OCI-LY7 (cell line): ENCODE measurements around the gene DNAH6. TPM values are rescaled to one million over a fixed set of nuclear protein-coding genes. Genes with fewer than 3 reads are reported as not detected.

Experiments used
- BruUV-seq: library from RNA; stranded (reverse); fragments of 400-500 nt; replicated peaks from 2 replicates; lab custom pipeline; 2021; lab: Mats Ljungman, UMichigan
- CTCF ChIA-PET: fragments of 300-600 bp; sonication (Branson Sonifier 250); formaldehyde crosslinking; loops from one replicate; lab custom pipeline; 2022; ENCODE audit warnings: antibody characterized with exemption; ENCODE audit not compliant: unreplicated experiment; lab: Charles Lee
- POLR2A ChIA-PET: fragments of 300-600 bp; sonication (Branson Sonifier 250); formaldehyde crosslinking; loops from one replicate; lab custom pipeline; 2022; ENCODE audit warnings: antibody characterized with exemption; lab: Charles Lee
- DNase-seq: peaks from one replicate; pipeline ENCODE4 v3.0.0-alpha.2; 2015; ENCODE audit warnings: low spot score
- H2AFZ ChIP-seq: fragments of 200-600 bp; sonication (generic), shearing (Covaris generic); 2 replicates; pipeline ENCODE4 v1.6.1; 2014; ENCODE audit warnings: mild to moderate bottlenecking, antibody characterized with exemption, low read length, moderate library complexity
- H3K27ac ChIP-seq: fragments of 200-600 bp; sonication (generic); 2 replicates; pipeline ENCODE4 v1.5.1; 2014; ENCODE audit warnings: mixed run types, low read depth, mild to moderate bottlenecking, moderate library complexity, low read length, inconsistent platforms; ENCODE audit not compliant: poor library complexity, severe bottlenecking
- H3K36me3 ChIP-seq: fragments of 200-600 bp; sonication (generic); 2 replicates; pipeline ENCODE4 v1.6.1; 2014; ENCODE audit warnings: mild to moderate bottlenecking, antibody characterized with exemption, low read length, moderate library complexity, mixed read lengths; ENCODE audit not compliant: insufficient read depth
- H3K4me1 ChIP-seq: fragments of 200-600 bp; sonication (generic); 2 replicates; pipeline ENCODE4 v1.5.1; 2014; ENCODE audit warnings: mild to moderate bottlenecking, low read length; ENCODE audit not compliant: insufficient read depth, poor library complexity, severe bottlenecking
- H3K4me2 ChIP-seq: fragments of 200-600 bp; sonication (generic); 2 replicates; pipeline ENCODE4 v1.6.1; 2014; ENCODE audit warnings: mild to moderate bottlenecking, low read length
- H3K4me3 ChIP-seq: fragments of 200-600 bp; sonication (generic); 2 replicates; pipeline ENCODE4 v1.5.1; 2014; ENCODE audit warnings: mild to moderate bottlenecking, low read depth, low read length; ENCODE audit not compliant: poor library complexity, severe bottlenecking
- H3K79me2 ChIP-seq: fragments of 200-600 bp; sonication (generic); 2 replicates; pipeline ENCODE4 v1.6.1; 2016; ENCODE audit warnings: low read depth, mild to moderate bottlenecking, low read length, moderate library complexity, mixed read lengths; ENCODE audit not compliant: insufficient read depth
- H3K9me2 ChIP-seq: fragments of 200-600 bp; sonication (generic); 2 replicates; pipeline ENCODE4 v1.6.1; 2016; ENCODE audit warnings: mild to moderate bottlenecking, low read length, mixed read lengths; ENCODE audit not compliant: insufficient read depth
- H3K9me3 ChIP-seq: fragments of 200-600 bp; sonication (generic); 2 replicates; pipeline ENCODE4 v1.6.1; 2014; ENCODE audit warnings: mild to moderate bottlenecking, mixed run types, low read length, mixed read lengths
- H4K20me1 ChIP-seq: fragments of 200-600 bp; sonication (generic); 2 replicates; pipeline ENCODE4 v1.6.1; 2014; ENCODE audit warnings: mild to moderate bottlenecking, antibody characterized with exemption, low read length, moderate library complexity, mixed read lengths; ENCODE audit not compliant: insufficient read depth
- CTCF ChIP-seq: fragments of 200-600 bp; sonication (generic); conservative IDR thresholded peaks from 2 replicates; pipeline ENCODE4 v1.5.1; 2014; ENCODE audit warnings: mild to moderate bottlenecking, antibody characterized with exemption, low read length, moderate library complexity, mixed read lengths
- EZH2phosphoT487 ChIP-seq: fragments of 200-600 bp; sonication (generic); IDR thresholded peaks from 2 replicates; pipeline ENCODE4 v1.6.1; 2018; ENCODE audit warnings: low read depth, borderline replicate concordance, mild to moderate bottlenecking, mixed run types, antibody characterized with exemption, low read length, moderate library complexity, mixed read lengths
- intact Hi-C: fragments of 100-400 bp; cut with micrococcal nuclease; formaldehyde crosslinking; loops from one replicate; pipeline ENCODE4 v1.10.0; 2022; ENCODE audit not compliant: unreplicated experiment
- total RNA-seq, 2 experiments: library from RNA; depleted of rRNA in 1 of 2; stranded (reverse); fragments of >200 nt in 1 of 2; shearing (Covaris generic) in 1 of 2; gene quantifications; 2 replicates each; pipeline ENCODE4 v1.2.3, GENCODE V29; 2014 to 2022

Gene DNAH6
- total RNA-seq, 2 experiments from 2014 or later: 0.63 to 1.6 TPM

- Histone ChIP-seq H3K79me2 (no peaks in the 10 kb centered on the region), H3K4me2 (no peak overlapping the region), H3K27ac (no peak overlapping the region), H3K4me3 (no peak overlapping the region), H2AFZ (no peak overlapping the region), H3K9me3 (no peaks in the 10 kb centered on the region), H3K9me2 (no peaks in the 10 kb centered on the region), H3K4me1 (peaks cover 13% of the 10 kb centered on the region), H4K20me1 (no peaks in the 10 kb centered on the region), H3K36me3 (no peaks in the 10 kb centered on the region)
- BruUV-seq: no TSS peak
- intact Hi-C loops: no loop called here
- DNase-seq: no peak
- CTCF ChIA-PET: no interaction called here
- no peak for TF ChIP-seq CTCF
- TF ChIP-seq EZH2phosphoT487: no peak
- POLR2A ChIA-PET: interaction anchor here (0.7 kb wide), 1 partner anchor 39 kb away, joined by 3 read pairs; no protein-coding TSS in a partner anchor
These were observed 269.7 kb downstream of the DNAH6 start for GRCh38 chr2:84785950-84786349.

DNA sequence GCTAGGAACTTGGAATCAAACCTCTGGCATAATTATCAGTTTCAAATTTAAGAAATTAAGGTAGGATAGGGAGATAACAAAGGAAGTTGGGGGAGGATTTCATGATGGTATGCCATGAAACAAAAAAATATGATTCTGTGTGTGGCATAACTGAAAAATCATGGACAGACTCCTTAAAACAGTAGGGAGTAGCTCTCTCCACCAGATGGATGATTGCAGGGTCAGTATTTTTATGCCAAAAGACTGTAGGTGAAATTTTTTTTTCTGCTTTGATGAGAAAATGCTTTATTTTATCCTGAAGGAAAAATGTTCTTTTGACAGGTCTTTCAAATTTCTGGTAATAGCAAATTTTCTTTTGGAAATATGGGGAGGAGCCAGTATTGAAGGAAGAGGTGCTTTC lies 270.3 kb downstream of the DNAH6 start:
- POLR2A ChIA-PET: no interaction called here
- intact Hi-C loops: no loop called here

More for the DNA sequence above, 270.3 kb downstream of the DNAH6 start:
- H3K79me2 ChIP-seq: no peaks in the 10 kb centered on the region
- H3K4me3 ChIP-seq: no peak overlapping the region
- no peak overlapping the region for H3K27ac ChIP-seq
- H3K36me3 ChIP-seq: no peaks in the 10 kb centered on the region
- no peaks in the 10 kb centered on the region for H3K9me2 ChIP-seq
- H3K4me2 ChIP-seq: no peak overlapping the region
- H3K4me1 ChIP-seq: peaks cover 12% of the 10 kb centered on the region
- TF ChIP-seq EZH2phosphoT487 (no peak), CTCF (no peak)
- H3K9me3 ChIP-seq: no peaks in the 10 kb centered on the region
- CTCF ChIA-PET: no interaction called here
- H4K20me1 ChIP-seq: no peaks in the 10 kb centered on the region
- no TSS peak for BruUV-seq
- no peak overlapping the region for H2AFZ ChIP-seq
- DNase-seq: no peak
